MM.1S (cell line): ENCODE results near the gene PADI4.

Experiments
- CTCF ChIP-seq: fragments of 300-600 bp; sonication (generic); IDR thresholded peaks from 2 replicates; pipeline ENCODE4 v1.5.1; 2016; ENCODE audit warnings: antibody characterized with exemption, low read length, mixed read lengths
- EZH2 ChIP-seq: fragments of 300-600 bp; sonication (generic); optimal IDR thresholded peaks from 2 replicates; pipeline ENCODE3; 2017; ENCODE audit warnings: low read depth, mild to moderate bottlenecking, antibody characterized with exemption, low read length, mixed read lengths
- EZH2phosphoT487 ChIP-seq: fragments of 300-600 bp; sonication (generic); IDR thresholded peaks from 2 replicates; pipeline ENCODE4 v1.6.1; 2018; ENCODE audit warnings: antibody characterized with exemption, low read length

GRCh38 chr1:17340358-17340757, 32.4 kb downstream of the PADI4 start:
- TF ChIP-seq CTCF (no peak), EZH2 (no peak), EZH2phosphoT487 (no peak)
